IPS DF 4.7 (cell line): ENCODE results near the gene BAG5.

Experiments
- DNase-seq: peaks from one replicate; pipeline ENCODE4 v3.0.0-alpha.2; 2013; ENCODE audit warnings: low spot score; ENCODE audit errors: extremely low read depth

Gene BAG5

GRCh38 chr14:103563844-103564505 lies 1.5 kb upstream of the BAG5 start:
- DNase-seq: no peak

GRCh38 chr14:103563226-103563620 lies 766 bp upstream of the BAG5 start:
- DNase-seq: no peak

- DNase-seq: no peak
Measured at GRCh38 chr14:103562179-103562428, 353 bp downstream of the BAG5 start.

- no peak for DNase-seq
Measured at GRCh38 chr14:103561381-103562178, 877 bp downstream of the BAG5 start.

GRCh38 chr14:103560691-103561090 lies 1.8 kb downstream of the BAG5 start:
- DNase-seq: no peak

GRCh38 chr14:103559766-103560165 lies 2.7 kb downstream of the BAG5 start:
- no peak for DNase-seq

- DNase-seq: no peak
Measured at GRCh38 chr14:103558071-103558882, 4.2 kb downstream of the BAG5 start.

GRCh38 chr14:103556946-103557758 lies 5.3 kb downstream of the BAG5 start:
- no peak for DNase-seq

GRCh38 chr14:103555559-103556337 lies 6.7 kb downstream of the BAG5 start:
- DNase-seq: no peak

- DNase-seq: no peak
Measured at GRCh38 chr14:103552846-103553210, 9.6 kb downstream of the BAG5 start.

- DNase-seq: no peak
Measured at GRCh38 chr14:103552011-103552845, 10.2 kb downstream of the BAG5 start.

GRCh38 chr14:103551338-103551762 lies 11.1 kb downstream of the BAG5 start:
- no peak for DNase-seq

- no peak for DNase-seq
Measured at GRCh38 chr14:103550451-103551337, 11.8 kb downstream of the BAG5 start.

- DNase-seq: no peak
Measured at GRCh38 chr14:103549361-103550311, 12.8 kb downstream of the BAG5 start.

GRCh38 chr14:103548463-103549351 lies 13.8 kb downstream of the BAG5 start:
- no peak for DNase-seq

GRCh38 chr14:103547941-103548462 lies 14.5 kb downstream of the BAG5 start:
- no peak for DNase-seq
